HG03135 (cell line): ENCODE results near the gene SIVA1.

Experiments
- ATAC-seq: cut with Tn5 transposase; IDR thresholded peaks from one replicate; pipeline ENCODE4 v1.9.1; 2021; ENCODE audit warnings: mild to moderate bottlenecking, moderate library complexity; ENCODE audit not compliant: unreplicated experiment

SIVA1 gene

DNA sequence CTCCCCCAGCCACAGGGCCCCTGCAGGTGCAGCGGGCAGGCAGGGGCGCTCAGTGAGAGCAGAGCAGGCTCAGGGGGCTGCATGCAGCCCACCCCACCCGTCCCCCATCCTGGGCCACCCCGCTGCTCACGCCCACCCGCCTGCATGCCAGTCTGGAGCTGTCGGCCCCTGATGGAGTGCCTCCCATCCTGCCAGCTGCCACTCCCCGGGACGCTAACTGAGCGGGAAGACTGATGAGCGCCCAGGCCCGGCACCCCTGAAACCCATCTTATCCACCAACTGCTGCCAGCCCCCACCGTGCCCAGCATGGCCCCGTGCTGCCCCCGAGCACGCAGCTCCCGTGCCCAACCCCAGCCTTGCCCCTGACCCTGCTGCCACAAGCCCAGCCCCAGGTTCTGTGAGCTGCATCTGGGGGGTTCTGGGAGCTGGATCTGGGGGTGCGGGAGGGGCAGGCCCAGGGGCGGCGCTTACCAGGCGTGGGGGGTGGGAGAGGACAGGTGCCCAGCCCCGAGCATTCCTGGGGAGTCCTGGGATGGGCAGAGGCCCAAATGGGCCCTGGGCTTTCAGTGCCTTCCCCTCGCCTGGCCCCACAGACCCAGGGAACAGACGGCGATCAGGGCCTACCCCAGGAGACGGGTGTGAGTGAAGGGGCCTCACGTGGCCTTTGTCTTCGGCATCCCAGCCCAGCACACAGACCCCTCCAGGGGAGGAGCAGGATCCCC lies 29.3 kb downstream of the SIVA1 start:
- ATAC-seq: no peak

DNA sequence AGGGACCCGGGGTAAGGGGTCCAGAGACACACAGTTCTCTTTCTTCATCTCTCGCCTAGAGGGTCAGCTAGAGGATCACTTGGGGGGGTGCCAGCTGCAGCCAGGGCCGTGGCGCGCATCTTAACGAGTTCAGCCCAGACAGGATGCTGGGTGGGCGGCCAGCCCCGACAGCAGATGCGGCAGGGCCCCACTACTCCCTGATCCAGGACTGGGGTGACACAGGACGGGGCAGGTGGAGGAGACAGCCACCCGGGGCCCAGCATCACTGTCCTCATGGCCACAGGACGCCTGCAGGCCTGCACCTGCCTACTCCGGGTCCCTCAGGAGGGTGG lies 29.8 kb downstream of the SIVA1 start:
- no peak for ATAC-seq

DNA sequence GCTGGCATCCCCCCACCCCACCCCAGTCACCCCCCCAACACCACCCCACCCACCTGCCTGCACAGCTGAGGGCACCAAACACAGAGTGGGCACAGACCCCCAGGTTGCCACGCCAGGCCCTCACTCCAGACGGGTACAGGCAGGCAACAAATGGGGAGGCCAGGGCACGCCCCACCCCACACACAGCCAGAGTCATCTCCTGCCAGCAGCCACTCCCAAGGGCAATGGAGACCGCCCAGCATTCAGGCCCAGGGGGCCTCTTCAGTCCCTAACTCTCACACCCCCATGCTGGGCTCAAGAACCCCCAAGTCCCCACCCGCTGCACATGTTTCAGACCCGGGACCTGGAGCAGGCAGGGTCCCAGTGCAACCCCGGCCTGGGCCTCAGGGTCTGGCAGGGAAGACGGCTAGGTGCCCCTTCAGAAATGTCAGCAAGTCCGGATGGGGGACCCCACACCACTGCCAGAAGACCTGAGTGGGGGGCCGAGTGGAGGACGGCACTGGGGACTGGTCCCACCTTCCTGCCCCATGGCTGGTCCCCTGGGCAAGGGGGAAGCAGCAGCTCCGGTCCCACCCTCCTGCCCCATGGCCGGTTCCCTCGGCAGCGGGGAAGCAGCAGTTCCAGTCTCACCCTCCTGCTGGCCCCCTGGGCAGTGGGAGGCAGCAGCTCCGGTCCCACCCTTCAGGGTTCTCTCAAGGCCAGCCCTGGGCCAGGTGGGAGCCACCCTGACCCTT lies 30.7 kb downstream of the SIVA1 start:
- no peak for ATAC-seq

DNA sequence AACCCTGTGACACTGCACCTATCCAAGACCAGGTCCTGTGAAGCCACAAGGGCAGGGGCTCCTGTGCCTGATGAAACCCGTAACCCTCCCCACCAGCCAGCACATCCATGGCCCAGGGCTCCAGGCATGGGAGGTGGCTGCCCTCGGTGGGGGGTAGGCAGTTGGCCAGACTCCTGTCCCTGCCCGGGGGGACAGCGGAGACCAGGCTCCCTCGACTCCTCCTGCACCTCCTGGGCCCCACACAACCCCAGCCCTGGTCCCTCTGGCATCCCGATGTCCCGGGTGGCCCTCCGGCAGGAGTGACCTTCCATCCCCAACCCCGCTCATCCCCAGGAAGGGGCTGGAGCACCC lies 31.2 kb downstream of the SIVA1 start:
- no peak for ATAC-seq

DNA sequence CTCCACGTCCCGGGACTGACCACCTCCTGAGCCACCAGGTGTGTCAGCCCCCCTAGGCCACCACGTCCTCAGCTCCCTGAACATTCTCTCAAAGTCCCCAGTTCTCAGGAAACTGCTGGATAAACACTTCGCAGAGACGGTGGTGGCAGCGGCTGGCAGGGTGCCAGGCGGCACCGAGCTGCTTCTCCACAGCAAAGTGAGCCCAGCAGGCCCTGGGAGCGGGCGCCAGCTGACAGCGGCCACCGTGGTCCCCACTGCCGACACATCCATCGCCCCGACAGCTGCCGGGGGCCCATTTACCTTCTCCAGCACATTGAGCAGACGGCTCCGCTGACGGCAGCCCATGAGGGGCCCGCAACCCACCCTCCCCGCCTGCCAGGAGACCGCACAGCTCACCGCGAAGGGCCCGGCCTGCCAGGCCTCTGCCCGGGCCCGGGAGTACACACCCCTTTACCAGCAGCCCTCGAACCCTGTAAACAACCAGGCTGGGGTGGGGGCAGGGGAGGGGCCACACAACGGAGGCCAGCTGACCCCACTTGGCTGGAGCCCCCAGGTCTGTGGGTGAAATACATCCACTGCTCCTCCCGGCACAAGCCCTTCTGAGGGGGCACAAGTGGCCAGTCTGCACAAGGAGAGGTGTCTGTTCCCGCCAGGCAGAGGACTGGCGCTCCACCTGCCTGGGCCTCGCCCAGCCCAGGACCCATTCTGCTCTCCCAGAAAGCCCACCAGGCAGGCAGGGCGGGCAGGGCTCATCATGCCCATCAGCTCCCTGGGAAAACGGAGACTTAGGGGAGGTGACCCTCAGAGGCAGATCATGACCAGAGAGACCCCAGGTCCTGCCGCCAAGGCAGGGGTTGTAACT lies 32.1 kb downstream of the SIVA1 start:
- no peak for ATAC-seq

DNA sequence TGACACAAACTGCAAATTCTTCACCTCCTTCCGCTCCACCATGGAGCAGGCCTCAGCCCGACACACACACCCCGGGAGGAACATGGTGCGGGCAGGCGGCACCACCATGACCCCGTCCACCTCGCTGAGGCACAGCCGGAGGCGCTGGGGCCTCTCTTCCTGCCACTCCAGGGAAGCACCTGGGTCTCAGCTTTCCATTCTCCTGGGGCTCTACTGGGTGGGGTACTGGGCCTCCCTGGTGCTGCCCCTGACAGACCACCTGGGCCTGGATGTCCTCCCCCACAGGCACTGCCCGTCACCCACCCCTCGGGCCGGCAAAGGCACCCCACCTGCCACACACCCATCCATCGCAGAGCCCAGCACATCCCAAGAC lies 32.7 kb downstream of the SIVA1 start:
- ATAC-seq: no peak

DNA sequence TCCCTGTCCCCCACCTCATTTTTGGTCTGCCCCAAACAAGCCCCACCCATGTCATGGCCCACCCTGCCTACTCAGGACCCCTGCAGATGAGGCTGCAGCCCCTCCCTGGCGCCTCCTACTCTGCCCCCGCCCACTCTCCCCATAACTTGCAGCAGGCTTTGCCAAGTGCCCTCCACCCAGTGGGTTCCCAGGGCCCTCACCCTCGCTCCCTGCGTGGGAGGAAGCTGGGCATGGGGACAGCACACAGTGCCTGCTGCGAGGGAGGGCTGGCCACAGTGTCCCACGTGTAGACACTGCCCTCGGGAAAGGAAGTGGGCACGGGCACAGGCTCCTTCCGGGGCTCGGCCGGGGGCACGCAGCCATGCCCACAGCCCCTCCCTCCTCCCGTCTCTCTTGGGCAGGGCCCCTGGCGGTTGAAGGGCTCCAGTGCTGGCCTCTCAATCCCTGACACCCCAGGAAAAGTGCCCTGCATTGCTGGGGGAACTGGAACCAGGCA lies 33.2 kb downstream of the SIVA1 start:
- no peak for ATAC-seq

DNA sequence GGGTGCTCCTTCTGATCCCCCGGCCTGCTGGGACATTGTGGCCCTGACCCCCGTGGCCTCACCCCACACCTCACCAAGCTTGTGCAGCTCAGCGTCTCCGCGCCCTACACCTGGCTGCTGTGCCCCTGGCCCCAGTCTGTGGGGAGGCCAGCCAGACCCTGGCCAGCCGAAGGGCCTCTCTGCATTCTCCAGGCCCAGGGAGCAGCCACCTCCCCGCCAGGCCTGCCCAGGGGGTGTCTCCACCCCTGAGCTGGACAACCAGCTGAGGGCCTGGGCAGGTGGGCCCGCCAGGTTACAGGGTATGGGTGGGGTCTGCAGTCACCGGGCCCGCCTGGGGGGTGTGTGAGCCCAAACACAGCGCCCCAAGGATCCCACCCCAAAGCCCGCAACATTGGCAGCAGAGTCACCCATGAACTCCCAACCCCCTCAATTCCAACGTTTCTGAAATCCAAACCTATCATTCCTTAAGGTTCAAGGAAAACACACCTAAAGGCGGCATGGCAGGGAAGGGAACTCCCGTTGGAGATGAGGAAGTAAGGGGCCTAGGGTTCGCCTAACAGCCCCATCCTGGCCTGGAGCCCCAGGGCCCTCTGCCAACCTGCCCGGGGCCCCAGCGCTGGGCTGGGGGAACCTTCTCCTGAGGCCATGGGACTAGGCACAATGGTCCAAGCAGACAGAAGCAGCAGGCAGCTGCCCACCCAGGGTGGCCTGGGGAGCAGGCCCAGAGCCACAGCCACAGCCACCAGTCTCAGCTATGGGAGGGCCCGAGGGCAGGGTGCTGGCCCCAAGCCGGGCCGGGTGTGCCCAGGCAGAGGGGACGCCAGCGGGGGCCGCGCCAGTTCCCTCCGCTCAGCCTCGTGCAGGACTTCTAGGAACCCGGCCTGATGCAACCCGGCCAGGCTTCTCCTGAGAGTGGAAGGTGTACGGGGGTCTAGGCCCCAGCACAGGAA lies 34.1 kb downstream of the SIVA1 start:
- no peak for ATAC-seq

DNA sequence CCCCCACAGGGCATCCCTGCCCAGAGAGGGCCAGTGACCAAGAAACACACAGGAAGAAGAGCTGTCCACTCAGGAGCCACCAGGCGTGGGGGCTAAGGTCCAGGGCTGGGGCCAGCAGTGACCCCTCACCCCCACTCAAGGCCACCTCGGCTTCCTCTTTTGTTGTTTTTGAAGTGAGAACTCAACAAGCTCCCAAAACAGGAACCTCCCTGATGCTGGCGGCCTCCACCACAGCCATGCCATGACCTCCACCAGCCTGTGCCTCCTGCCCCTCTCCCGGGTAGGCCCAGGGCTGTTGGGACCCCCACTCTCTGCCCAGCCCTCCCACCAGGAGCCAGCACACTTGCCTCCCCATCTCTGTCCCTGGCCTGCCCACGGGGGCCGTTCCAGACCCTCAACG lies 34.8 kb downstream of the SIVA1 start:
- ATAC-seq: no peak

DNA sequence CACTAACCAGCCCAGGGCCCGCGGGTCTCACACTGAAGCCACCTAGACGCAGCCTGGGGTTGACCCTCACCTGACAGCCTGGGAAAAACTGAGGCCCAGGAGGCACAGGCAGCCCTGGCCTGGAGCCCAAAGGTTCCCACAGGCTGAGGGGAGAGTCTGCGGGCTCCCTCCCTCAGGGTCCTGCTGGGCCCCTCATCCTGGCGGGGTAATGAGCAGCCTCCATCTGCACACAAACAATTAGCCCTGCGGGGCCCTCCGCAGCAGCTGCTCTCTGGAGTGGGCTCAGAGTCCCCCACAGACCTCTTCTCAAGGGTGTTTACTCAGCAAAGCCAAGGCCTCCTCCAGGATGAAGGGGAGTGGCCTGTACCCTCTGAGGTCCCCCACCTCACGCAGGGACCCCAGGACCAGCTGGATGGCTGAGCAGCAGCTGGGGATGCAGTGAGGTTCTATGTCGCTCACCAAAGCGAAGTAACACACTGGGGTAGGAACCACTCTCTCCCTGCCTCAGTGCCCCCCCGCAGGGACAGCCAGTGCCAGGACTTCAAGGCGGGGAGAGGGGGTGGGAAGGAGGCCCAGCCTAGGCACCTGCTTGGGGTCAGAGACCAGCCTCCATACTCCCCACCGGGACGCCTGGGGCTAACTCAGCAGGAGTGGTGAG lies 35.3 kb downstream of the SIVA1 start:
- ATAC-seq: no peak

DNA sequence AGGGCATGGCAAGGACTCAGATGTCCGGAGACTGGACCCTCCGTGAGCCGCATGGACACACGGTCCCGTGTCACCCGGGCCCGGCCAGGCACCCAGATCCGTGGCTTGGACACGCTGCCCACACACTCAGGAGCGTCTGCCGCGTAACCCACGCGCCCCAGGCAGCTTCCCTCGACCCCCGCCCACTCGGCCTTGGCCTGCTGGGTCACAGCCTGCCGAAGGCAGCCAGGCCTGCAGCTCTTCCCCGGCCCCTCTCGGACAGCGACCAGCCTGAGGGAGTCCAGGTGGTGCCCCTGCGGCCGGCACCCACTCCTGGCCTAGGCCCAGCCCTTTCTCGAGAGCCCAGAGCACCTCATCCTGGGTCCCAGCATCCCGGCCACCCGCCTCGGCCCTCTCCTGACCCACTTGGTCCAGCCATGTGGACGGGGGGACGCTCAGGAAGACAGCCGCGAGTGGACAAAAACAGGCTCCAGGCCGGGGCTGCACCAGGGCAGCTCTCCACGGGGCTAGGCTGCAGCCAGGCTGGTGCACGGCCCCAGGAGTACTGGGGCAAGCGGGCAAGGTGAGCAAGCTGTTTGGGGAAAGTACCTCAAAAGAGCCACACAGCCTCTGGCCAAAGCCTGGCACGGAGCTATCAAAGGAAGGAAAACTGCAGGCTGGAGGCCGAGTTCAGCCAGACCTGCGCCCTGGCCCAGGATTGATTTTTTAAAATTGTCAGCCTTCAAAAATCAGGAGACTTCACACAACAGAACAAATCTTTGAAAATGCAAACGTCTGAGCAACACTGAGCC lies 36.1 kb downstream of the SIVA1 start:
- no peak for ATAC-seq

DNA sequence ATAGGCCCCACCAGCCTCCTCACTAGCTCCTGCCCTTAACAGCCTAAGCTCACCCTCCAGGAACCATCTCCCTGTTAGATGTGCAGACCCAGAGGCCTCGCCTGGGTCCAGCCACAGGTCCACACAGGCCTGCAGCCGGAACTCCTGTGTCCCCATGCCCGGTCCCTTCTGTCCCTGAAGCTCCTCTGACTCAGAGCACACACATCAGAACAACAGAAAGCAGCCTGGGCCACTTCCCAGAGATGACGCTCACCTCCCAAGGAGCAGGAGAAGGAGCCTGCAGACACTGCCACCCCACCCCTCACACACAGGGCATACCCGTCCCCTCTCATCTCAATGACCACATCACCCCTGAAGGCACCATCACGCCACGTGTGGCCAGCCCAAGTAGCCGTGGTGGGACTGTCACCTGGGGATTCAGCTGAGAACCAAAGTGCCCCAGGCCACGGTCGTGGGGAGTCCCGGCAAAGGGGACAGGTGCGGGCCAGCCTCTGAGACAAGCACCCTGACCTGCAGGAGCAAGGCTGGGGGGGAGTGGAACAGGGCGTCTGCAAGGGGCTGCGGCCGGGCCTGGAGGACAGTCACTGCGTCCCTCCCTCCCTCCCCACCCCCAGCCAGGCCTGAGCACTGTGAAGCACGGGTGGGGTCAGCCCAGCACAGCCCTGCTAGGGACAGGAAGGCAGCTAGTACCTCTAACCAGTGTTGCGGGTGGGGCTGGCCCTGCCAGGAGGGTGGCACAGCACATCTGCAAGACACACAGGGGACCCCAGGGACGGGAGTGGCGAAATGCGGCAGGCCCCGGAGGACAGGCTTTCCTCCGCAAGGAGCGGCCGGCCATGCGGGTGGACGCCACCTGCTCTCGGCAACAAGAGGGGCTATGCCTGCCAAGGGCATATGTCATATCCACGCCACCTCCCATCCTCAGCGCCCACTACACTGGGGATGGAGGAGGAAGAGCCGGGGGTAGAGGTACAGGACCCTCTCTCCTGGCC lies 37.1 kb downstream of the SIVA1 start:
- no peak for ATAC-seq

DNA sequence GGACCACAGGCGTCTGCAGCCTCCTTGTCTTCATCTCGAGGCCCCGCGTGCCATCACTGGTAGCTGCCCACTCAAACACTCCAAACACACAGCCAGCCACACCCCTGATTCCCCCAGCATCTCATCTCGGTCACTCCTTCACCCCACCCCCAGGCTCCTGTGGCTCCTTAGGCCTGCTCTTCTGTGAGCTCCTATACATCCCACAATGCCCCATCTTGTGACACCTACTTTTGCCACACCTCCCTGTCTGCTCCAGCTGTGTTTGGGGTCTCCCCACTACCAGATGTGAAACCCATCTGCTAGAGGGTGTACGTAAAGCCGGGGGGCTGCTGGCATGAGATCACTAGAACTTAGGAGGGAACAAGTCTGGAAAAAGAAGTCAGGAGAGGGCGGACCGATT lies 38.5 kb downstream of the SIVA1 start:
- ATAC-seq: no peak

DNA sequence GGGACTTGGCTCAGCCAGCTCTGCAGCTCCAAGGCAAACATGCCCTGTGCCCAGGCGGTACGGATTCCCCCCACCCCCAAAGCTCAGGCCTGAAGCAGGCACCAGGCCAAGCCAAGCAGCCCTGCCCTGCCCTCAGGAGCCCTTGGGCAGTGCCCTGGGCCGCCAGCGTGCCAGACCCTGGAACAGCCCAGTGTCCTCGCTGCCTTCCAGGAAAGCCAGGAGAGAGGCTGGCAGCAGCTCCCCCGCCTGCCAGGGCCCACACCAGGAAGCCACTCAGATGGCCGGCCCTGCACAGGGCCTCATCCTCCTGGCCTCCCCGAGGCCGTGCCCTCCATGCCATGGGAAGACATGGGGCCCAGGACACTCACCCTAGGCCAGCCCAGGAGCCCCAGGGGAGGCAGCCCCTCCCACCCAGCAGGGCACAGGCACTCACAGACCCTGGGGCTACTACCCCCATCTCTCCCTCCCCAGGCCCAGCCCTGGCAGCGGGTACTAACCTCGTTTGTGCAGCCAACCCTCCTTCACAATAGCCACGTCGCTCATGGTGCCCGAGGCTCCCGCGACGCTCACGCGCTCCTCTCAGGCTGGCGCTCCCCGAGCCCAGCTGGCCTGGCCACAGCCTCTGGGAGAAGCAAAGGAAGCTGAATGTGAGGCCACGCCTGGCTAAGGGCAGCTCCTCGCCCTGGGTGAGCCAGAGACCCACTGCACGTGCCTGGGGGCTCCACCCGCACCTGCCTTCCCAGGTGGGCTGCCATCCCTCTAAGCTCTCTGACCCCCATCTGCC lies 39.3 kb downstream of the SIVA1 start:
- ATAC-seq: no peak

DNA sequence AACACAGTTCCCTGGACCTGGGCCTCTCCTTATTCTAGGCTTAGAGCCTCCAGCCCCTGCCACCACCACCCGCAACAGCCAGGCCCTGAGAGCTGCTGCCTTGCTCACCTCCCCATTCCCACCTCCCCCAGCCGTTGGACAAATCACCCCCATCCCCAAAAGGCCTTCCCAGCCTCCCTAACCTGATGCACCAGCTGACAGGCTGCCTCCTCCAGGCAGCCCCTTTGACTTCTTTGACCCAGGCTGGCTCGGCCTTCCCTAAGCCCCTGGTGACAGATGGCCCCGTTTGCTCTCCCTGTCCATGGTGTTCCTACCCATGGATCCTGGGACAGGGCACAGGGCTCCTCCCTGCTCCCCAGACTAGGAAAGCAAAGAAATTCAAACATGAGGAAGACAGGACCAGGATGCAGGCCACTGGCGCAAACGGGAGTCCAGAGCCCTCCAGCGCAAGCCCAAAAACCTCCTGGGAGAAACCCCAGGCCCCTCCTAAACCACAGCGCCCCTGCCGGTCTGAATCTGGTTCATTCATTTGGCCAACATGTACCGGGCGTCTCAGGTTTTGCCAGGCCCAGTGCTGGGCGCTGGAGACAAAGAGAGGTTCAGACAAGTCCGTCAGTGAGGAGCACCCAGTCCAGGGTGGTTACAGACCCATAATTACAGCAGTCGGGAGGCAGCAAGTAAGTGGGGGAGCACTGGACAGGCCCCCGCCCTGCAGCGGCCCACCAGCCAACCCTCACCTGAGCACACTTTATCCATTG lies 40.2 kb downstream of the SIVA1 start:
- ATAC-seq: no peak

DNA sequence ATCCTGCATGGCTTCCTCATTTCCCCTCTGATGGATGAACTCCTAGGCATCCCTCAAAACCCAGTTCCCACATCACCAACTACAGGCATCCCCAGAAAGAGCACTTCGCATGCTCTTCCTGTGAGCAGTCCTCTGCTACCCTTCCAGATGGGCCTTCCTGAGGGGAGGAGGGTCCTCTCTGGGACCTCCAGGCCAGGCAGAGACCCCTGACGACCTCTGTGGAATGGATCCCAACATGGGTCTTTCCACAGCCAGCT lies 40.7 kb downstream of the SIVA1 start:
- ATAC-seq: no peak

DNA sequence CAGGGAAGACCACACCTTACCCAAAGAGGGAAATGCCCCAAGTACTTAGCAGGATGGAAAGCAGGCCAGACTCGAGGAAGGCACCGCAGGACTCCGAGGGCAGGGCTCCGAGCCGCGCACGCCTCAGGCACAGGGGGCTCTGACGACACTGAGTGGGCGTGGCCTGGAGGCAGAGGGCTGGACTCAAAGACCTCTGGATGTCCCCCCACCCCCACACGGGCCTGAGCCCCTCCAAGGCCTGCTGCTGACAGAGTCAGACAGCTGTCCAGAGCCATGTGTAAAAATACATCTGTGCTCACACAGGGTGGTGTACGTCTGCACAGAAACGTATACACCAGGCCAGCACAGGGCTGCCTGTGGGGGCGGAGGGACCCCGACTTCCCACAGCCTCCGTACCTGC lies 41.2 kb downstream of the SIVA1 start:
- ATAC-seq: no peak
